GM12874 (cell line): ENCODE results near the gene PLSCR4.
A peak's percentile ranks its signal among the peaks of the same experiment; 100 is the strongest.

ENCODE experiments used
- TF ChIP-seq, protein P1 (sequence below): IDR thresholded peaks from 2 replicates; pipeline ENCODE4 v1.5.1; 2011; ENCODE audit warnings: low read depth, mild to moderate bottlenecking, control low read depth, low read length, moderate library complexity; ENCODE audit not compliant: insufficient read depth

PLSCR4 gene

DNA sequence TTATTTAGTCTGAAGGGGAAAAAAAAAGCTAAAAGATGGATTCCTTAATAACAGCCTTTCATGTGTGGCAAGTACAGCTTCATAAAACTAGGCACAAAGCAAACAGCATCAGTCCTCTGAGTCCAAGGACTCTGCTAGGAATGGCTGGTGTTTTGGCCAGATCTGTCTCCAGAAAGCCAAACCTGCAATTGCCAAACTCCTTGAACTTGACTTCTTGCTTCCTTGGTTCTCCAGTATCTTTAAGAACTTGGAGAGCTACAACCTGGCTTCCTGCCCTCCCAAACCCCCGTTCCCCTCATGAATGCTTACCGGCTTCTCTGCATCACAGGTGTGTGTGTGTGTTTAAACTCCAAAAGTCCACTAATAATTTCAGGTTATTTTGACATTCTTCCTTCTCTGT lies 88.3 kb downstream of the PLSCR4 start:
- TF ChIP-seq, protein P1, sequence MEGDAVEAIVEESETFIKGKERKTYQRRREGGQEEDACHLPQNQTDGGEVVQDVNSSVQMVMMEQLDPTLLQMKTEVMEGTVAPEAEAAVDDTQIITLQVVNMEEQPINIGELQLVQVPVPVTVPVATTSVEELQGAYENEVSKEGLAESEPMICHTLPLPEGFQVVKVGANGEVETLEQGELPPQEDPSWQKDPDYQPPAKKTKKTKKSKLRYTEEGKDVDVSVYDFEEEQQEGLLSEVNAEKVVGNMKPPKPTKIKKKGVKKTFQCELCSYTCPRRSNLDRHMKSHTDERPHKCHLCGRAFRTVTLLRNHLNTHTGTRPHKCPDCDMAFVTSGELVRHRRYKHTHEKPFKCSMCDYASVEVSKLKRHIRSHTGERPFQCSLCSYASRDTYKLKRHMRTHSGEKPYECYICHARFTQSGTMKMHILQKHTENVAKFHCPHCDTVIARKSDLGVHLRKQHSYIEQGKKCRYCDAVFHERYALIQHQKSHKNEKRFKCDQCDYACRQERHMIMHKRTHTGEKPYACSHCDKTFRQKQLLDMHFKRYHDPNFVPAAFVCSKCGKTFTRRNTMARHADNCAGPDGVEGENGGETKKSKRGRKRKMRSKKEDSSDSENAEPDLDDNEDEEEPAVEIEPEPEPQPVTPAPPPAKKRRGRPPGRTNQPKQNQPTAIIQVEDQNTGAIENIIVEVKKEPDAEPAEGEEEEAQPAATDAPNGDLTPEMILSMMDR = no peak

DNA sequence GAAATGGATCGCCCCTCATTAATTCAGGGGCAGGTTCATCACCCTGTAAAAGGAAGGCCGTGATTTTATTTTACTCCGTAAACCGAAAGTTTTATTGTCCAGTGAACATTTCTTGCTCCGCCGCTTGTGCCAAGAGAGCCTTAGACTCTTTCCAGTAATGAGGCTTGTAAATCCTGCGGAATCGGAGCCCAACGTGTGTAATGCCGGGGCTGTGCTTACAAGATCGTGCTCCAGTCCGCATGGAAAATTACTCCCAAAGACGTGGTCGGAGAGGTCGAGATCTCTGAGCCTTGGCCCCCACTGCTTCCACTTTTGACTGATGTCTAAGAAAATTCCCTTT lies 89.3 kb downstream of the PLSCR4 start:
- TF ChIP-seq, protein P1 = no peak

DNA sequence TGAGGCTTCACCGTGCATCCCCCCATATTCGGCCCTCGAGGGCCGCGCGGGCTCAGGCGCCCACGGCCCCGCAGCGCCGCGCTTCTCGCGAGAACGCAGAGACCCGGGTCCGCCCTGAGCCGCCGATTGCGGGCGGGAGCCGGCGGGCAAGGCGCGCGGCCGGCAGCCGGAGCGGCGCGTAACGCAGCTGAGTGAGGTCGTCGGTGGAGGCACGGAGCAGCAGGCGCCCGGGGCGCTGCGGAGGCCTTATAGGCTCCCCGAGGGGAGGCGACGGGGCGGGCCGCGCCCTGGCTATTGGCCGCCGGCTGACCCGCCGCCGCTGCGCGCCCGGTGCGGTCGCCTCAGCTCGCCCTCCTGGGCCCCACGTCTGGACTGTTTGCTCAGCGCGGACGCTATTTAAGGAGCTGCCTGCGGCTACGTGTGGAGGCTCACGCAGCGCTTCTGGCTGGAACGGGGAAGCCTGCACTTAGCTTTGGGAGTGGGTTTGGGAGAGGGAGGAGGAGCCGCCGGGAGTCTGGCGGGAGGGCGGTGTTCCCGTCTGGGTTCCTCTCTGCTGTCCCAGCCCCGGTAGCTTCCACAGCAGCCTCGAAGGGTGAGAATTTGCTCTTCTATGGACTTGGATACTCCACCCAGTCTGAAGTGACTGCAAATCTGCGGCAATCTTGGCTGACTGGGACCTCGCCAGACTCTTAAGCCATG lies 89.8 kb downstream of the PLSCR4 start, which contains the start of gene PLOD2:
PLOD2 (minus strand) TSS at position 221 of the 699 bp plus-strand sequence; CDS start at position 26, 195 bp downstream.
- TF ChIP-seq, protein P1 = 0 out of 2 replicates have a peak, but pooled peaks have one; percentile 5

DNA sequence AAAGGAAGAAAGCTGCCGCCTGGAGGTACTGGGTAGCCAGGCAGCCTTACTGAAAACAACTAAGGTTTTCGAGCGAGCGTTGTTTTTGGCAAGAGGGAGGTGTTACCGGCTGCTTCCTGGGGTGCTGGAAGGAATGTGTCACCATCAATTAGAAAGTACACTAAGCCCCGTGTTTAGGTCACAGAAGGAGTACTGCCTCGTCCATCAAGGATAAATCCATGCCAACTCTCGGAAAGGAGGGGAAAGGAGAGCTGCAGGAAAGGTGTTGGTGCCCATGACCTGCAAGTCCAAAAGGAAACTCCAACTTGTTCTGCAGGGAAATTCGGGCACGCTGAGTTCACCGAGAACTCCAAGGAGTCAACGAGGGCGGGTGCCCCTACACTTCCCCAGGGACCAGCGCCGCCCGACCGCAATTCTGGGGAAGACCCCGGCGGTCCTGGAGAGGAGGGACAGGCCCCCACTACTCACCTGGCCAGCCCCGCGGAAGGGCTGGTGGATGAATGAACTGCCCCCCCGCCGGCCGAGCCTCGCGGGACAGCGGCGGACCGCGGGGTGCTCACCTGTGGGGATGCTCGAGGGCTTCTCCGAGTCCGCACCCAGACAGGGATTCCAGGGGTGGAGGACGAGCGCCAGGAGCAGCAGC lies 90.5 kb downstream of the PLSCR4 start:
- TF ChIP-seq, protein P1 = no peak

DNA sequence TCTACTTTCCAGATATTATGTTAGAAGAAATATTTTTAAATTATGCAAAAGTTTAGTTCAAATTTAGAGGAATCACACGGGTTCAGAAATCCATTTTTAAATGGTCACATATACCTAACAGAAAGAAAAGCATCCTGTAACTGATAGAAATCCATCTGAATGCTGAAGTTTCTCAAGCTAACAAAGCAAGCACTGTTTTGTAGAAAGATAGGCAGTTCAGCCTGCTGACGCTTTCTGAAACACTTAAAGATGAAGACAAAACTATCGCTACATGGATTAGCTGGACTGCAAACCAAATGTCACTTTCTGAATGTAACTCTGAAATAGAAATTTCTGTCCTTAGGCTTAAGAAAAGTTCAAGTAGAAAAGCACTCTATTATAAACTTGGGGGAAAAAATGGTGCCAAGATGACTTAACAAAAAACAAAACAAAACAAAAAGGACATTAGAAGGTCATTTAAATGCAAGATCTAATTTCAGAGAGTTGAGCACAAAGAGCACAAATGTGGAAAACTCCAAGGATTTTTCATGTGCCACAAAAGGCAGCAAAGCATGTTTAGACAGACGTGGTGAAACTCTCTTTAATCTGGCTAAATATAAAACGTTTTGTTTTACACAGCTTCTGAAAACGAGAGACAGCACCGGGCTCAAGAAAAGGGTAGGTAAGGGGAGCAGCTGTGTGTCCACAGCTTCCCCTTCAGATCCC lies 91.1 kb downstream of the PLSCR4 start:
- TF ChIP-seq, protein P1 = no peak

DNA sequence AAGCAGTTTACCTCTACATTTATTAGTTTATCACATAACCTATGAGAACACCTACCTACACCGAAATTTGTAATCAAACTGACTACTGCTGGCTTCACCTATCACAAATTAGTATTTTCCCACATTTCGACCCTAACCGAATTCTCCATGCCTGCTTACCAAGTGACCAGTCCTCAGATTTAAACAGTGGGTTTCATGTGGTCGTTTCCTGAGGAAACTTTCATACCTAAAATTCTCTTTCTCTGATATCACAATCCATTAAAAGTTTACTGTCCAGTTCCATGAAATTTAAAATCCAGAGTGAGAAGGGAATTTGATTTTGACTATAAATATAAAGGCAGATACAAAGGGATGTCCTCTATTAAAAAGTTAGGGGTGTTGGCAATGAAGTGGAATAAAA lies 91.9 kb downstream of the PLSCR4 start:
- TF ChIP-seq, protein P1 = no peak

DNA sequence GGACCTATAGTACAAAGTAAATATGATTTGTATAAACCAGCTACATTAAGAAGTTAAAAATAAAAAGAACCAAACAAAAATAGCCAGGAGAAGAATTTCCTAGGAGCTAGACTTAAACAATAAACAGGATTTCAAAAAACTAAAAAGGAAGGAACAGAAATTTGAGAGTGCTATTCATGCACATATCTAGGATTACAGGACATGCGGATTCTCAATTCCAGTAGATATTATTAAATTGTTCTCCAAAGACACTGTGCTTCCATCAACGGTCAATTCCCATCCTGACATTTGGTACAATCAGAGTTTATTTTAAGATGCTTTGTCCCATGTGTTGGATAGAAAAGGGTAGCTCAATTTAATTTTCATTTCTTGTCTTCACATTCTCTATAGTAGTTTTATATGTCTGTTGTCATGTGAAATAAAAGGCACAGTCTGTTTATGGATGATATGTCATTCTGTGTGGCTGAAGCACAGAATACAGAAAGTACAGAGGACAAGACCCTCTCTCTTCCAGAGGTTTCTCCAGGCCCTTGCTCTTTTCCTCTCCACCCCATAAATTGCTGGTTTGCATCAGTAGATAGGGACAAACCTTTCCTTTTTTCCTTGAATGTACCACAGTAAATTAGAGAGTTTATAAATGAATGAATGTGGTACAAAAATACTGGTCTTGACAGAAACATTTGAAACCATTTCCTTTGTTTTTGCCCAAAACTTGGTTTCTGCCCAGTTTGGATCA lies 93.4 kb downstream of the PLSCR4 start:
- TF ChIP-seq, protein P1 = no peak
